Gastroesophageal sphincter (tissue), 4 donors: ENCODE measurements around the gene EGR2. TPM values are rescaled to one million over a fixed set of nuclear protein-coding genes. Genes with fewer than 3 reads are reported as not detected.
A peak's percentile ranks its signal among the peaks of the same experiment; 100 is the strongest.

ENCODE experiments used
- ATAC-seq: fragments of 150-250 bp; one replicate; pipeline ENCODE4 v1.9.1; 2016; ENCODE audit warnings: mild to moderate bottlenecking, moderate library complexity
- H3K27ac ChIP-seq, 4 donors: fragments of 200-600 bp; sonication (generic) in 3 of 4; 1 replicate in 3 of 4; 2 replicates in 1 of 4; pipeline ENCODE4 v1.5.1; 2016 to 2019
- H3K27me3 ChIP-seq: fragments of 200-600 bp; sonication (generic); one replicate; pipeline ENCODE4 v1.5.1; 2019
- H3K36me3 ChIP-seq, 2 donors: fragments of 200-600 bp; sonication (generic); one replicate each; pipeline ENCODE4 v1.5.1; 2019; ENCODE audit warnings: control low read depth in 1 of 2
- H3K4me1 ChIP-seq, 3 donors: fragments of 200-600 bp; sonication (generic); 1 replicate in 2 of 3; 2 replicates in 1 of 3; pipeline ENCODE4 v1.5.1; 2016 to 2019; ENCODE audit warnings: control low read depth in 2 of 3
- H3K4me3 ChIP-seq, 2 donors: fragments of 200-600 bp; sonication (generic); one replicate each; pipeline ENCODE4 v1.5.1; 2019; ENCODE audit warnings: mild to moderate bottlenecking in 1 of 2, moderate library complexity in 1 of 2
- H3K9me3 ChIP-seq, 3 donors: fragments of 200-600 bp; sonication (generic); one replicate each; pipeline ENCODE4 v1.5.1; 2017 to 2019; ENCODE audit warnings: control low read depth in 2 of 3
- EP300 ChIP-seq: sonication (generic); formaldehyde crosslinking; IDR thresholded peaks from one replicate; pipeline ENCODE4 v1.6.1; 2017; ENCODE audit warnings: antibody characterized with exemption, mild to moderate bottlenecking
- POLR2A ChIP-seq, 2 donors: fragments of 450-650 bp; IDR thresholded peaks; one replicate each; pipeline ENCODE4 v1.6.1; 2017; ENCODE audit warnings: antibody characterized with exemption in 2 of 2, mild to moderate bottlenecking in 2 of 2, moderate library complexity in 1 of 2
- POLR2AphosphoS5 ChIP-seq: sonication (generic); formaldehyde crosslinking; IDR thresholded peaks from one replicate; pipeline ENCODE4 v1.6.1; 2017; ENCODE audit warnings: antibody characterized with exemption
- WGBS, 2 donors: methylation state at CpG; one replicate each; pipeline ENCODE4 v1.1.5; 2018; ENCODE audit warnings: low coverage in 1 of 2; 5-methylcytosine and 5-hydroxymethylcytosine counted together
- total RNA-seq, 4 donors: library from RNA; depleted of rRNA; stranded (reverse); fragments of >200 nt; gene quantifications; one replicate each; pipeline ENCODE4 v1.1.0, GENCODE V29; 2016
- TF ChIP-seq, protein P1 (sequence below), 4 experiments: fragments of 200-600 bp in 2 of 4; fragments of 450-650 bp in 2 of 4; sonication (generic) in 1 of 4; IDR thresholded peaks; one replicate each; pipeline ENCODE4 v1.5.1; 2017 to 2019; ENCODE audit warnings: antibody characterized with exemption in 4 of 4, mild to moderate bottlenecking in 2 of 4, moderate library complexity in 2 of 4

The EGR2 gene
- total RNA-seq, 4 donors from 2014 or later = 0.52 to 1.3 (median 1.1) TPM

DNA sequence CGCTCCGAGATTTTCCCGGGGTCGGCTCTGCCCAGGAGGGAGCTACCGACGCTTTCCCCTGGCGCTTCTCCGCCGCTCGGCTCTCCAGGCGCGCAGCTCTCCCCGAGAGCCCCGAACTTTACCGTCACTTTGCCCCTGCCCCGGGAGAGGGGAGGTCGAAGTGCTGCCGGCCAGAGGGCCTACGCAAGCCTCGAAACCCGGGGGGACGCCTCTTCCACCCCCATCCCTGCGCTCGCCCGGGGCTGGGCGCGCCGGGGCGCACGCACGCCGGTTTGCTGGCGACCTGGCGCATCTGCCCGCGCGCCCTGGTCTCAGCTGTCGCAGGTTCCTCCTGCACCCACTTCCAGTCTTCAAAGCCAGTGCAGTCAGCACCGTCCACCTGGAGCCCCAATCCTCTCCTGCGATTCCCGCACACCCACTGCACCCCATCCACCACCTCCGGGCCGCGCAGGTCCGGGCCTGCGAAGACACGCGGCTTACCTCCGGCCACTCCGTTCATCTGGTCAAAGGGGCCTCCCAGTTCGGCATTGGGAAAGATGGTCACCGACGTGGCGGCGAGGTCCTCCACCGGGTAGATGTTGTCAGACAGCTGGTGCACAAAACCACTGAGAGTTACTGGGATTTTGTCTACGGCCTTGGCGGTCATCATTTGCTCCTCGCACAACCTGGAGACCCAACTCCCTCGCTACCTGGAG, 638 bp downstream of the EGR2 start:
- H3K27me3 ChIP-seq = peaks cover 47% of the 10 kb centered on the region
- peak overlapping the region in 1 of 2 donors; percentile 87 for H3K4me3 ChIP-seq
- no peak for ATAC-seq
- TF ChIP-seq POLR2A (IDR thresholded peaks at IDR 0.05) (no peak), POLR2AphosphoS5 (no peak), EP300 (no peak)
- TF ChIP-seq, protein P1, sequence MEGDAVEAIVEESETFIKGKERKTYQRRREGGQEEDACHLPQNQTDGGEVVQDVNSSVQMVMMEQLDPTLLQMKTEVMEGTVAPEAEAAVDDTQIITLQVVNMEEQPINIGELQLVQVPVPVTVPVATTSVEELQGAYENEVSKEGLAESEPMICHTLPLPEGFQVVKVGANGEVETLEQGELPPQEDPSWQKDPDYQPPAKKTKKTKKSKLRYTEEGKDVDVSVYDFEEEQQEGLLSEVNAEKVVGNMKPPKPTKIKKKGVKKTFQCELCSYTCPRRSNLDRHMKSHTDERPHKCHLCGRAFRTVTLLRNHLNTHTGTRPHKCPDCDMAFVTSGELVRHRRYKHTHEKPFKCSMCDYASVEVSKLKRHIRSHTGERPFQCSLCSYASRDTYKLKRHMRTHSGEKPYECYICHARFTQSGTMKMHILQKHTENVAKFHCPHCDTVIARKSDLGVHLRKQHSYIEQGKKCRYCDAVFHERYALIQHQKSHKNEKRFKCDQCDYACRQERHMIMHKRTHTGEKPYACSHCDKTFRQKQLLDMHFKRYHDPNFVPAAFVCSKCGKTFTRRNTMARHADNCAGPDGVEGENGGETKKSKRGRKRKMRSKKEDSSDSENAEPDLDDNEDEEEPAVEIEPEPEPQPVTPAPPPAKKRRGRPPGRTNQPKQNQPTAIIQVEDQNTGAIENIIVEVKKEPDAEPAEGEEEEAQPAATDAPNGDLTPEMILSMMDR (IDR thresholded peaks at IDR 0.05) = no peak
- H3K27ac ChIP-seq = peak overlapping the region in 3 of 4 donors; percentile 89 to 91 (median 91)
- 1 to 20% methylated on average over 4 to 13 of the region's 60 CpGs for WGBS, 2 donors
- H3K4me1 ChIP-seq = peaks cover 0 to 45% (median 35%) of the 10 kb centered on the region in 3 donors
- H3K9me3 ChIP-seq = no peaks in the 10 kb centered on the region
- H3K36me3 ChIP-seq = no peaks in the 10 kb centered on the region

DNA sequence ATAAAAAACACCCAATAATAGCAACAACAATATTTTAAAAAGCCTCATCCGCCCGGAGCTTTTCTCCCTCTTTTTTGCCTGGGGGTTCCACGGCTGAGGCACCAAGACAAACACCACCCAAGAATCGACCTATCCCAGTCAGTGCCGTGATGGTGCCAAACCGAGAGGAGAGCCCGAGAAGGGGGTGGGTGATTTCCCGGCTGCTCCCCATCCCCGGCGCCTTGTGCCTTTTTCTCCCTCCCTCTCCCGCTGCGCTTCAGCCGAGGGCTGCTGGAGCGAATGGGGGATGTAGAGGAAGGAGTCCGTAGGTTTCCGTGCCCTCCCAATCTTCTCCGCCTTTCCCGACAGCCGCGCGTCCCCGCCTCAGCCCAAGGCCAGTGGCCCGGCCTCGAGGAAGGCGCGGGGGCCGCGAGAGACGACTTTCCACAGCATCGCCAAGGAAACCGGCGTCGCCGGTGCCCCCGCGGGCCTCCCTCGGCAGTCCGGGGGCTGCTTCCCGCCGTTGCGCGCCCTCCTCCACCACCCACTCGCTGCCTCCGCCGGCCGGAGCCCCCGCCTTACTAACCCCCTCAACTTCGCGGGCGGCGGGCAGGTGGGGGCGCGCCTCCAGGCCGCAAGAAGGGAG, 1.3 kb downstream of the EGR2 start:
- ATAC-seq = no peak
- Histone ChIP-seq H3K27me3 (peaks cover 41% of the 10 kb centered on the region), H3K4me1 (peaks cover 0 to 45% (median 35%) of the 10 kb centered on the region in 3 donors), H3K4me3 (peak overlapping the region in 1 of 2 donors; percentile 87), H3K27ac (peak overlapping the region in 1 of 4 donors; percentile 91), H3K9me3 (no peaks in the 10 kb centered on the region), H3K36me3 (no peaks in the 10 kb centered on the region)
- TF ChIP-seq, protein P1 (IDR thresholded peaks at IDR 0.05) = no peak
- TF ChIP-seq POLR2AphosphoS5 (no peak), POLR2A (IDR thresholded peaks at IDR 0.05) (no peak), EP300 (no peak)
- WGBS, 2 donors = 2% methylated on average over 7 of the region's 54 CpGs; no CpG with 5 or more reads in 1 of the 2 donors

DNA sequence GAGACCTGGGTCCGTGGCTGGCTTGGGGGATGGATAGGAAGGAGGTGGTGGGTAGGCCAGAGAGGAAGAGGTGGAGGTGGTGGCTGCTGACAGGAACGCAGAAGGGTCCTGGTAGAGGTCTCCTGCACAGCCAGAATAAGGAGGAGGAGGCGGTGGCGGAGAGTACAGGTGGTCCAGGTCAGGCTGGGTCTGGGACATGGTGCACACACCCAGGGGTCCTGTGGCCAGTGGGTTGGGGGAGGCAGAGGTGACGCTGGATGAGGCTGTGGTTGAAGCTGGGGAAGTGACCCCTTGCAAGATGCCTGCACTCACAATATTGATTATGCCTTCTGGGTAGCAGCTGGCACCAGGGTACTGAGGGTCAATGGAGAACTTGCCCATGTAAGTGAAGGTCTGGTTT, 2.2 kb downstream of the EGR2 start:
- Histone ChIP-seq H3K27ac (no peak overlapping the region), H3K36me3 (no peaks in the 10 kb centered on the region), H3K27me3 (peaks cover 32% of the 10 kb centered on the region), H3K9me3 (no peaks in the 10 kb centered on the region), H3K4me3 (no peak overlapping the region), H3K4me1 (peaks cover 0 to 45% (median 33%) of the 10 kb centered on the region in 3 donors)
- no peak for TF ChIP-seq POLR2A (IDR thresholded peaks at IDR 0.05)
- TF ChIP-seq, protein P1 (IDR thresholded peaks at IDR 0.05) = no peak
- no peak for TF ChIP-seq POLR2AphosphoS5
- no peak for TF ChIP-seq EP300
- no peak for ATAC-seq
- 88 to 89% methylated on average over 3 to 5 of the region's 5 CpGs for WGBS, 2 donors

DNA sequence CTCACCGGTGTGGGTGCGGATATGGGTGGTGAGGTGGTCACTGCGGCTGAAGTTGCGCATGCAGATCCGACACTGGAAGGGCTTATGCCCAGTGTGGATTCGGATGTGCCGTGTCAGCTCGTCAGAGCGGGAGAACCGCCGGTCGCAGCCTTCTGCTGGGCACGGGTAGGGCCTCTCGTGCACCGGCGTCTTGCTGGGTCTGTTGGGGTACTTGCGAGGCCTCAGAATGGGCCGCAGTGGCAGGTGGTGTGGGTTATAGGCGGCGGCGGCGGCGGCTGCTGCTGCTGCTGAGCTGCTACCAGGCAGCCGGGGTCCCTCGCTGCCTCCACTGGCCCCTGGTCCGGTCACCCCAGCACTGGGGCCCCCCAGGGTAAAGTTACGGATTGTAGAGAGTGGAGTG, 2.7 kb downstream of the EGR2 start:
- TF ChIP-seq, protein P1 (IDR thresholded peaks at IDR 0.05) = no peak
- Histone ChIP-seq H3K9me3 (no peaks in the 10 kb centered on the region), H3K27ac (no peak overlapping the region), H3K4me3 (no peak overlapping the region), H3K27me3 (peaks cover 26% of the 10 kb centered on the region), H3K36me3 (peaks cover 0 to 3% of the 10 kb centered on the region in 2 donors), H3K4me1 (peaks cover 0 to 45% (median 28%) of the 10 kb centered on the region in 3 donors)
- no peak for ATAC-seq
- WGBS, 2 donors = 95 to 100% methylated on average over 2 to 22 of the region's 27 CpGs
